Vagina (tissue), 2 donors: ENCODE measurements around the gene EAF2. TPM values are rescaled to one million over a fixed set of nuclear protein-coding genes. Genes with fewer than 3 reads are reported as not detected.
A peak's percentile ranks its signal among the peaks of the same experiment; 100 is the strongest.

Experiments used
- DNase-seq, 2 donors: peaks; one replicate each; pipeline ENCODE4 v3.0.0-alpha.2; 2017; ENCODE audit errors: extremely low spot score in 2 of 2
- H3K27ac ChIP-seq: fragments of 200-600 bp; sonication (generic); one replicate; pipeline ENCODE4 v1.5.1; 2019
- H3K27me3 ChIP-seq: fragments of 200-600 bp; sonication (generic); one replicate; pipeline ENCODE4 v1.5.1; 2019
- H3K36me3 ChIP-seq, 2 donors: fragments of 200-600 bp; sonication (generic); one replicate each; pipeline ENCODE4 v1.5.1; 2017 to 2019
- H3K4me1 ChIP-seq: fragments of 200-600 bp; sonication (generic); one replicate; pipeline ENCODE4 v1.5.1; 2019
- H3K4me3 ChIP-seq, 2 donors: fragments of 200-600 bp; sonication (generic); 1 replicate in 1 of 2; 2 replicates in 1 of 2; pipeline ENCODE4 v1.5.1; 2016 to 2019
- H3K9me3 ChIP-seq: fragments of 200-600 bp; sonication (generic); one replicate; pipeline ENCODE4 v1.5.1; 2019
- CTCF ChIP-seq, 3 experiments: fragments of 450-650 bp in 2 of 3; fragments of 200-600 bp in 1 of 3; sonication (generic) in 1 of 3; IDR thresholded peaks; one replicate each; pipeline ENCODE4 v1.5.1; 2017 to 2019; ENCODE audit warnings: antibody characterized with exemption in 3 of 3, mild to moderate bottlenecking in 2 of 3, moderate library complexity in 2 of 3
- POLR2A ChIP-seq, 2 donors: fragments of 450-650 bp; IDR thresholded peaks; one replicate each; pipeline ENCODE4 v1.6.1; 2017; ENCODE audit warnings: antibody characterized with exemption in 2 of 2, mild to moderate bottlenecking in 2 of 2, moderate library complexity in 2 of 2
- POLR2AphosphoS5 ChIP-seq, 2 donors: sonication (generic); formaldehyde crosslinking; IDR thresholded peaks; one replicate each; pipeline ENCODE4 v1.9.0; 2017; ENCODE audit warnings: antibody characterized with exemption in 2 of 2, mild to moderate bottlenecking in 2 of 2, low read depth in 1 of 2; ENCODE audit not compliant: insufficient read depth in 1 of 2
- intact Hi-C: fragments of 100-400 bp; cut with DNase I; formaldehyde crosslinking; loops from one replicate; pipeline ENCODE4 v1.15.1; 2023
- total RNA-seq: library from RNA; depleted of rRNA; stranded (reverse); fragments of >200 nt; gene quantifications from one replicate; pipeline ENCODE4 v1.2.3, GENCODE V29; 2016

Gene EAF2
- total RNA-seq, 1 donor from 2014 or later = 2.2 TPM

GRCh38 chr3:121835465-121835801 lies 424 bp downstream of the EAF2 start:
- Histone ChIP-seq H3K4me3 (peak overlapping the region; percentile 59 to 61), H3K27ac (peak overlapping the region; percentile 48), H3K4me1 (peaks cover 26% of the 10 kb centered on the region), H3K36me3 (peaks cover 0 to 12% of the 10 kb centered on the region in 2 donors), H3K27me3 (no peaks in the 10 kb centered on the region), H3K9me3 (no peaks in the 10 kb centered on the region)
- no peak for DNase-seq
- no peak for TF ChIP-seq POLR2A (IDR thresholded peaks at IDR 0.05)
- TF ChIP-seq POLR2AphosphoS5 (IDR thresholded peaks at IDR 0.05; ENCODE audit: insufficient read depth in 1 of 2, low read depth in 1 of 2) = no peak
- no peak for TF ChIP-seq CTCF (IDR thresholded peaks at IDR 0.05)
- intact Hi-C loops = no loop called here

- TF ChIP-seq POLR2AphosphoS5 (IDR thresholded peaks at IDR 0.05; ENCODE audit: insufficient read depth in 1 of 2, low read depth in 1 of 2) (no peak), CTCF (IDR thresholded peaks at IDR 0.05) (no peak), POLR2A (IDR thresholded peaks at IDR 0.05) (no peak)
- H3K4me3 ChIP-seq = peak overlapping the region in 1 of 2 donors; percentile 61
- no peak for DNase-seq
- H3K36me3 ChIP-seq = peaks cover 0 to 12% of the 10 kb centered on the region in 2 donors
- H3K9me3 ChIP-seq = no peaks in the 10 kb centered on the region
- intact Hi-C loops = no loop called here
- no peak overlapping the region for H3K27ac ChIP-seq
- H3K27me3 ChIP-seq = no peaks in the 10 kb centered on the region
- peaks cover 26% of the 10 kb centered on the region for H3K4me1 ChIP-seq
Observed at GRCh38 chr3:121836064-121836463, 1.1 kb downstream of the EAF2 start.

- DNase-seq = no peak
- no peak overlapping the region for H3K4me3 ChIP-seq
- no peak overlapping the region for H3K27ac ChIP-seq
- no peaks in the 10 kb centered on the region for H3K9me3 ChIP-seq
- TF ChIP-seq POLR2A (IDR thresholded peaks at IDR 0.05) = no peak
- no peak for TF ChIP-seq POLR2AphosphoS5 (IDR thresholded peaks at IDR 0.05; ENCODE audit: insufficient read depth in 1 of 2, low read depth in 1 of 2)
- TF ChIP-seq CTCF (IDR thresholded peaks at IDR 0.05) = no peak
- H3K36me3 ChIP-seq = peaks cover 0 to 12% of the 10 kb centered on the region in 2 donors
- intact Hi-C loops = no loop called here
- H3K27me3 ChIP-seq = no peaks in the 10 kb centered on the region
- peaks cover 26% of the 10 kb centered on the region for H3K4me1 ChIP-seq
Observed at GRCh38 chr3:121836481-121836880, 1.5 kb downstream of the EAF2 start.

GRCh38 chr3:121839962-121840361 lies 5.0 kb downstream of the EAF2 start:
- no peaks in the 10 kb centered on the region for H3K36me3 ChIP-seq
- no peaks in the 10 kb centered on the region for H3K27me3 ChIP-seq
- H3K4me1 ChIP-seq = peaks cover 7% of the 10 kb centered on the region
- H3K4me3 ChIP-seq = no peak overlapping the region
- TF ChIP-seq POLR2AphosphoS5 (IDR thresholded peaks at IDR 0.05; ENCODE audit: insufficient read depth in 1 of 2, low read depth in 1 of 2) (no peak), POLR2A (IDR thresholded peaks at IDR 0.05) (no peak), CTCF (IDR thresholded peaks at IDR 0.05) (no peak)
- DNase-seq = no peak
- no peaks in the 10 kb centered on the region for H3K9me3 ChIP-seq
- no peak overlapping the region for H3K27ac ChIP-seq
- intact Hi-C loops = no loop called here

GRCh38 chr3:121844892-121845291 lies 9.9 kb downstream of the EAF2 start:
- Histone ChIP-seq H3K4me3 (no peak overlapping the region), H3K27ac (no peak overlapping the region), H3K27me3 (no peaks in the 10 kb centered on the region), H3K4me1 (no peaks in the 10 kb centered on the region), H3K9me3 (no peaks in the 10 kb centered on the region), H3K36me3 (no peaks in the 10 kb centered on the region)
- DNase-seq = no peak
- intact Hi-C loops = no loop called here
- TF ChIP-seq CTCF (IDR thresholded peaks at IDR 0.05) = no peak
- TF ChIP-seq POLR2AphosphoS5 (IDR thresholded peaks at IDR 0.05; ENCODE audit: insufficient read depth in 1 of 2, low read depth in 1 of 2) = no peak
- TF ChIP-seq POLR2A (IDR thresholded peaks at IDR 0.05) = no peak
